GM23338 (cell line): ENCODE data around the gene AMBRA1.

Source experiments
- CREB1 ChIP-seq: fragments of 250-450 bp; sonication (Bioruptor Pico); IDR thresholded peaks from 2 replicates; pipeline ENCODE4 v1.5.0; 2020; ENCODE audit warnings: low read depth, mild to moderate bottlenecking, moderate library complexity
- EZH2 ChIP-seq: fragments of 200-600 bp; sonication (generic); IDR thresholded peaks from one replicate; pipeline ENCODE4 v1.8.0; 2017; ENCODE audit warnings: antibody characterized with exemption, mild to moderate bottlenecking, low read depth; ENCODE audit not compliant: unreplicated experiment
- EZH2phosphoT487 ChIP-seq: fragments of 200-600 bp; sonication (generic); IDR thresholded peaks from one replicate; pipeline ENCODE4 v1.8.1; 2018; ENCODE audit warnings: antibody characterized with exemption; ENCODE audit not compliant: unreplicated experiment
- JUNB ChIP-seq: IDR thresholded peaks from one replicate; pipeline ENCODE4 v1.6.1; 2016; ENCODE audit warnings: antibody characterized with exemption; ENCODE audit not compliant: unreplicated experiment
- POLR2AphosphoS5 ChIP-seq: IDR thresholded peaks from 2 replicates; pipeline ENCODE4 v1.6.1; 2016; ENCODE audit warnings: antibody characterized with exemption, low read depth
- STAT1 ChIP-seq: IDR thresholded peaks from one replicate; pipeline ENCODE4 v1.6.1; 2016; ENCODE audit warnings: antibody characterized with exemption; ENCODE audit not compliant: unreplicated experiment
- ZNF114 ChIP-seq: fragments of 250-450 bp; sonication (Bioruptor Pico); IDR thresholded peaks from 2 replicates; pipeline ENCODE4 v1.5.0; 2020; ENCODE audit warnings: mild to moderate bottlenecking, moderate library complexity
- TF ChIP-seq, protein P1 (sequence below), 2 experiments: fragments of 200-600 bp in 1 of 2; sonication (generic) in 1 of 2; conservative IDR thresholded peaks; 2 replicates each; pipeline versions ENCODE4 v1.5.1 to v1.6.1; 2016 to 2017; ENCODE audit warnings: antibody characterized with exemption in 2 of 2, low read depth in 2 of 2, mild to moderate bottlenecking in 2 of 2, moderate library complexity in 1 of 2
- TF ChIP-seq, protein P2 (sequence below): IDR thresholded peaks from one replicate; pipeline ENCODE4 v1.6.1; 2018; ENCODE audit warnings: antibody characterized with exemption; ENCODE audit not compliant: unreplicated experiment

DNA sequence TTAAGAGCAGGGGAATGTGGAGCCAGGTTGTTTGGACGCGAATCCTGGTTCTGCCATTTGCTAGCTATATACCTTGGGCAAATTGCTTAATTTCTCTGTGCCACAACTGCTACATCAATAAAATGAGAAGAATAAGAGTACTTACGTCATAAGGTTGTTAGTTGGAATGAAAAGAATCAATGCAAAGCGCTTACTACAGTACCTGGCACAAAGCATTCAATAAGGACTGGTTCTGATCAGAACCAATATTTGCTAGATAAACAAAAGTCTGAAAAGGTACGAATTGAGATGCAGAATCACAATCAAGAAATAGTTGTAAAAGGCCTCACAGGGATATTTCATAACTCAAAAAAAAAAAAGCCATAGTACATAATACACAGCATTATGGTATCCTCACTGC, 11.2 kb downstream of the AMBRA1 start:
- TF ChIP-seq, protein P1, sequence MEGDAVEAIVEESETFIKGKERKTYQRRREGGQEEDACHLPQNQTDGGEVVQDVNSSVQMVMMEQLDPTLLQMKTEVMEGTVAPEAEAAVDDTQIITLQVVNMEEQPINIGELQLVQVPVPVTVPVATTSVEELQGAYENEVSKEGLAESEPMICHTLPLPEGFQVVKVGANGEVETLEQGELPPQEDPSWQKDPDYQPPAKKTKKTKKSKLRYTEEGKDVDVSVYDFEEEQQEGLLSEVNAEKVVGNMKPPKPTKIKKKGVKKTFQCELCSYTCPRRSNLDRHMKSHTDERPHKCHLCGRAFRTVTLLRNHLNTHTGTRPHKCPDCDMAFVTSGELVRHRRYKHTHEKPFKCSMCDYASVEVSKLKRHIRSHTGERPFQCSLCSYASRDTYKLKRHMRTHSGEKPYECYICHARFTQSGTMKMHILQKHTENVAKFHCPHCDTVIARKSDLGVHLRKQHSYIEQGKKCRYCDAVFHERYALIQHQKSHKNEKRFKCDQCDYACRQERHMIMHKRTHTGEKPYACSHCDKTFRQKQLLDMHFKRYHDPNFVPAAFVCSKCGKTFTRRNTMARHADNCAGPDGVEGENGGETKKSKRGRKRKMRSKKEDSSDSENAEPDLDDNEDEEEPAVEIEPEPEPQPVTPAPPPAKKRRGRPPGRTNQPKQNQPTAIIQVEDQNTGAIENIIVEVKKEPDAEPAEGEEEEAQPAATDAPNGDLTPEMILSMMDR (conservative IDR thresholded peaks at IDR 0.05; ENCODE audit: low read depth in 2 of 2) = no peak
- TF ChIP-seq POLR2AphosphoS5 = no peak
- no peak for TF ChIP-seq EZH2phosphoT487
- TF ChIP-seq, protein P2, sequence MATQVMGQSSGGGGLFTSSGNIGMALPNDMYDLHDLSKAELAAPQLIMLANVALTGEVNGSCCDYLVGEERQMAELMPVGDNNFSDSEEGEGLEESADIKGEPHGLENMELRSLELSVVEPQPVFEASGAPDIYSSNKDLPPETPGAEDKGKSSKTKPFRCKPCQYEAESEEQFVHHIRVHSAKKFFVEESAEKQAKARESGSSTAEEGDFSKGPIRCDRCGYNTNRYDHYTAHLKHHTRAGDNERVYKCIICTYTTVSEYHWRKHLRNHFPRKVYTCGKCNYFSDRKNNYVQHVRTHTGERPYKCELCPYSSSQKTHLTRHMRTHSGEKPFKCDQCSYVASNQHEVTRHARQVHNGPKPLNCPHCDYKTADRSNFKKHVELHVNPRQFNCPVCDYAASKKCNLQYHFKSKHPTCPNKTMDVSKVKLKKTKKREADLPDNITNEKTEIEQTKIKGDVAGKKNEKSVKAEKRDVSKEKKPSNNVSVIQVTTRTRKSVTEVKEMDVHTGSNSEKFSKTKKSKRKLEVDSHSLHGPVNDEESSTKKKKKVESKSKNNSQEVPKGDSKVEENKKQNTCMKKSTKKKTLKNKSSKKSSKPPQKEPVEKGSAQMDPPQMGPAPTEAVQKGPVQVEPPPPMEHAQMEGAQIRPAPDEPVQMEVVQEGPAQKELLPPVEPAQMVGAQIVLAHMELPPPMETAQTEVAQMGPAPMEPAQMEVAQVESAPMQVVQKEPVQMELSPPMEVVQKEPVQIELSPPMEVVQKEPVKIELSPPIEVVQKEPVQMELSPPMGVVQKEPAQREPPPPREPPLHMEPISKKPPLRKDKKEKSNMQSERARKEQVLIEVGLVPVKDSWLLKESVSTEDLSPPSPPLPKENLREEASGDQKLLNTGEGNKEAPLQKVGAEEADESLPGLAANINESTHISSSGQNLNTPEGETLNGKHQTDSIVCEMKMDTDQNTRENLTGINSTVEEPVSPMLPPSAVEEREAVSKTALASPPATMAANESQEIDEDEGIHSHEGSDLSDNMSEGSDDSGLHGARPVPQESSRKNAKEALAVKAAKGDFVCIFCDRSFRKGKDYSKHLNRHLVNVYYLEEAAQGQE = no peak
- no peak for TF ChIP-seq EZH2
- no peak for TF ChIP-seq ZNF114
- TF ChIP-seq JUNB = no peak
- TF ChIP-seq STAT1 = no peak
- no peak for TF ChIP-seq CREB1
